Suppressor macrophage (primary cell): ENCODE measurements around the gene PIK3R1.

Experiments
- DNase-seq, 4 experiments: peaks; one replicate each; pipeline ENCODE4 v3.0.0-alpha.2; 2020 to 2022

PIK3R1 gene

GRCh38 chr5:68252673-68253623, 37.4 kb downstream of the PIK3R1 start:
- peak; percentile 71 to 79 (median 76) for DNase-seq

- no peak for DNase-seq
These were observed 38.3 kb downstream of the PIK3R1 start for GRCh38 chr5:68253624-68254585.

DNA sequence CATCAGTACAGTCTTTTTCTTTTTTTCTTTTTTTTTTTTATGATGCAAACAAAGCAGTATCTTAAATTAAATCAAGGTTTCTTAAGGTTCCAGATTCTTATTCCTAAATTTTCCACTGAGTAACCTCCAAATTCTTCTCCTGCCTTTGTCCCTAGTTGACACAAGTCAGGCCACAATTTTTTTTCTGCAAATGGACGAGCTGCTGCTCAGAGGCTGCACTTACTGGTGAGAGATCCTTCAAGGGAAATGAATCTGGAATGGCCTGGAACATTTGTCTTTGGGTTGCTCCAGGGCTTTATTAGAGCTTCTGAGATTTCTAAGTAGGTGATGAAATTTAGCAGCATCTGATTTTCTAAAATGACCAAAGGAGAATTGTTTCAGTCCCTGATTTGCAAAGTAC, 39.3 kb downstream of the PIK3R1 start:
- DNase-seq, result no peak

DNA sequence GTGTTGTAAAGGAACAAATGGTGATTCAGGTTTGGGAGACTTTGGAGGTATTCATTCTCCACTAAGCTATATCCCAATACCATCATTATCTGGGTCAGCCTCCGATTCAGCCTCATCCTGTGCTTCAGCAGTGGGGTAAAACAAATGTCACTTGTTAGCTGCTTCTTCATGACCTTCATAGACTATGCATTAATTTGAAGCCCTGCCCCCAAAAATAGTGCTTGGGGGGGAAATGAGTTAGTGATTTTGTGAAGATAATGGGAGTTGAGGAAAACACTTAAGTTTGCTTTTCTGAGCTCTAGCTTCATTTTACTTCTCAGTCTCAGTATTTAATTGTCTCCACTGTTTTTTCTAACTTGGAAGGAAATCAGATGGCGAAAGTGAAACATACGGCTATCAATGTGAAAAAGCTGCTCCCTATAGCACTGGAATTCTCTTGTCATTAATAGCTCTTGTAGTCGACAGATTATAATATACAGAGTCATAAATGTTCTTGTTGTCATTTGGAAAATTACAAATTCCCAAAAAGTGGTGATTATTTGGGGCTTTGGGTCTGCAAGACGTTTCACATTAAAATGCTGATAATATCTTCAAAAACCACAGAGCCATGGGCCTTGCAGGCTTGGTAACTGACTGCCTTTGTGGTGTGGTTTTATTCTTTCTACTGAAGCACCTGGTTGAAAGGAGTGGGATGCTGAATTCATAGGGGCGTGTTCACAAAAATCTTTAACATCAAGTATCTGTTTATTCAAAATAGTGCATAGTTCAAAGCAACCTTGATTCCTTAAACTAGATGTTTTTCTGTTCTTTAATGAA, 40.0 kb downstream of the PIK3R1 start:
- DNase-seq, result no peak

GRCh38 chr5:68257210-68257609, 41.7 kb downstream of the PIK3R1 start:
- DNase-seq, result no peak

- no peak for DNase-seq
These were observed 43.0 kb downstream of the PIK3R1 start for GRCh38 chr5:68258531-68258930.

DNA sequence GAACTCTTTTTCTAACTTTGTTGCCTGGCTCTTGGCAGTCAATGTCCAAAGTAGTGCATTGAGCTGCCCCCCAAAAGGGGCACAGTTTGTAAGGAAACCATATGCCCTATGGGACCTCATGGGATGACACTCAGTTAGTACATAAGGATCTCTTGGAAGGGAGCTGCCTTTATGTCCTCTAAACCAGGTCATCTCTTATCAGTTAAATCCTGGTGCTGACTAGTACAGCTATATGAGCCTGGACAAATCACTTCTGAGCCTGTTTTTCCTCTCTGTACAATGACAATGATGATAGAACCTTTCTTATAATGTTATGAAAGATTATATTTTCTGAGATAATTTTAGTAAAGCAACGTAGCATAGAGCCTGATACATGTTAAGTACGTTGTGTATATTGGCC, 44.1 kb downstream of the PIK3R1 start:
- no peak for DNase-seq

DNA sequence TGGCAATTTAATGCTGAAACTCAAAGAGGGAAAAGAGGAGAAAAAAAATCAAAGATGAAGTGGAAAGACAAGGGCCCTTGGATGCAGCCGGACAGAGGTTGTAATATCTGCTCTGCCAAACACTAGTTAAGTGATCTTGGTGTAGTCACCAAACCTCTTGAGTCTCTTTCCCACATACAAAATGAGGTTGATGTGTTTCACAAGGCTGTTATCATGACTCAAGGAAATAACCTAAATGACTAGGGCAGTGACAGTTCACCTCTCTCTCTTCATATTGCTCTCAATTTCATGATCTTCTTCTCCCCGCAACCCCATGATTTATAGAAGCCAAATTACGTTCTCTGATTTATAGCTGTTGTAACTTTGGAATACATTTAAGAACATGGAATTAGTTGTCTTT, 44.9 kb downstream of the PIK3R1 start:
- DNase-seq, result peak in 1 of 4 experiments; percentile 32

DNA sequence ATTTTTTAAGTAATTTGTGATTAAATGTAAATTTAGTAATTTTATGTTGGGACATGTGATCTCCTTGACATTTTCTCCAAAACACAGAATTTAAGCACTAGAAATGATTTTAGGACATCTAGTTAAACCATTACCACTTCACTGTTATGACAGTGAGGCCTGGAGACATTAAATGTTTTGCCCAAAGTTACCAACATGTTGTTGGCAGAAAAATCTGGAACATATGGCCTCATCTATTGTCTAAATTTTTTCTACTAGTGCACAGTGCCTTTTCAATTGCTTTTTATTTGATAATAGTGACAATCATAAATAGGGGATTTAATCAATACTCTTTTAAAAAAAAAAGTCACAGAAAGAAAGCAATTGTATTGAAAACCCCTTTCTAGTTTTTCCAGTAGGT, 45.6 kb downstream of the PIK3R1 start:
- no peak for DNase-seq

- peak in 3 of 4 experiments; percentile 26 to 40 (median 35) for DNase-seq
These were observed 46.1 kb downstream of the PIK3R1 start for GRCh38 chr5:68261569-68262065.

DNA sequence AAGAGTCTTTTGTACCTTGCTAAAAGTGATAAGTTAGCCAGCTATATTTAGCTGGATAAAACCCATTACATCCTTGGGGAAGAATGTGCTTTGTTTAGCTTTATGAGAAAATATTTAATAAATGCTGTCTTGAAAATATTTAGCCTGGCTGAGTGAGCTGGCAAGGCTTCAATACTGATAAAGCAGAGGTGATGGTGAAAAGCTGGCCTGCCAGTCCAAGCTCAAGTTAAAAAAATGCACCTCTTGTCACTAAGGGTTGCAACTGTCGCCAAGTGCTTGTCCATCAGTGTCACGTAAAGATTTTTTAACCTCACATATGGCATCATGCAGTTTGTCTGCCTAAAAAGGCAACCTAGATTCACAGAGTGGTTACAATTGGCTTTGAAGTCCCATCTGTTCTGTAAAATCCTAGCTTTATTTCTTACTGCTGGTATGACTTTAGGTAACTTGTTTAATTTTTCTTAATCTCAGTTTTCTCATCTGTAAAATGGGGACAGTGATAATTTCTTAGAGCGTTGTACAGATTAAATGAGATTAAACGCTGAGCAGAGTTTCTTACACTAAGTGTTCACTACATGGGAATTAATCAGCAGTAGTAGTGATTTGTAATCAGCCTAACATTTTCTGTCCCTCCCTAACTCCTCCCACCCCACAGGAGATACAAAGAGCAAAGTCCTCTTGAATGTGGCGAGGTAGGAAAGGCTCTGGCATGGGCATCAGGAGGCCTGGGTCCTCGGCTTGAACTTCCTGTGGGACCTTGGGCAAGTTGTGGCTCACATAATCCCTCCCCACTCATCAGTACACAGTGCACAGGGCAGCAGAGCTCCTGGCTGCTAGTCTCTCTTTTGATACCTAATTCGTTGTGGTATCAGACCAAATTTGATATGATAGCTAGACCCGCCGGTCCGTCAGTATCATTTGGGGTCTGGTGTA, 48.7 kb downstream of the PIK3R1 start:
- DNase-seq, result no peak

DNA sequence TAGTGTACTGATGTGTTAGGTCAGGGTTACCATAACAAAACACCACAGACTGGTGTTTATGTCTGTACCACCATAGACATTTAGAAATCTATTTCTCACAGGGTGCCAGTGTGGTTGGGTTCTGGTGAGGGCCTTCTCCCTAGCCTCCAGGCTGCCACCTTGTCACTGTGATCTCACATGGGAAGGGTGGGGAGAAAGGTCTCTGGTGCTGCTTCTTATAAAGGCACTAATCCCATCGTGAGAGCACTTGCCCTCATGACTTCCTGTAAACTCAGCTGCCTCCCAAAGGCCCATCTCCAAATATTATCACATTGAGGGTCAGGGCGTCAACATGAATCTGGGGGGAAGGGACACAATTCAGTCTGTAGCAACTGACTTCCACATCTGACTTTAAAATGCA, 49.8 kb downstream of the PIK3R1 start:
- DNase-seq, result peak; percentile 28 to 52 (median 39)

DNA sequence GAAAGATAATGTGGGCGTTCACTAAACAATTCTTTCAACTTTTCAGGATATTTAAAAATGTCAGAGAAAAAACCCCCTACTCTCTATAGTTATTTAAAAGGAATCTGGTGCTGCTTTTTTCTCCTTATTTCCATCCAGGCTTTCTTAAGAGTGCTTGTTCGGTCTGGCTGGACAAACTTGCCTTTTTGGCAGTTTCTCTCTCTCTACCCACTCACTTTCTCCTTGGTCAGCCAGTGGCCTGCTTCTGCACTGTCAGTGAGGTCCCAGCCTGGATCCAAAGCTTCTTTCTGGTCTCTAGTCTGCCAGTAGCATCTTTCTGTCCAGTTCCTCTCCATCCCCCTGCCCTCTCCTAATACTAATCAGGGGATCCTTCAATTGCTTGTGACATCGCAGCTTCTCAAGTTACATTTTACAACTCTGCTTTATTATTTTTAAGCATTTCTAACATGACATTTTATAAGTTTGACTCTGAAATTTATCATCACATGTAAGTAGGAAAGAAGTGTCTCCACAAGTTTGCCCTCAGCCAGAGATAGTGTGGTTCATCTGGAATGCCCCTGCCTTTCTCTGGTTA, 50.4 kb downstream of the PIK3R1 start:
- DNase-seq, result peak in 2 of 4 experiments; percentile 21 to 34

DNA sequence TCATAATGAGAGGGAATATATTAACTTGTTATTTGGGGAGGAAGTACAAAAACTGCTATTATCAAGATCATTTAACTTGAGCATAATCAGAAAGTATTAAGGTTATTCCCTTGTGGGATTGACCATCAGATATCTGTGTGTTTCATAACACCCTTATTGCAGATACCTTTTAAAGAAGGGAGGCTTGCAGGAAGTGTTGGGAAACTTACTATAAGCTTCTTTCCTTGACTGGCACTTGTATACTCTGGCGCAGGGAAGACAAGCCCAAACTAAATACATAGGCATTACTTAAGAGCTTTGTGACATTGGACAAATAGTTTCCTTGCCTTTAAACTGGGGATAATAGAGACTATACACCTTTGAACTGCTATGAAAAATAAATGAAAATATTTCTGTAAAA, 50.9 kb downstream of the PIK3R1 start:
- DNase-seq, result no peak

- no peak for DNase-seq
These were observed 51.5 kb downstream of the PIK3R1 start for GRCh38 chr5:68267066-68267465.

DNA sequence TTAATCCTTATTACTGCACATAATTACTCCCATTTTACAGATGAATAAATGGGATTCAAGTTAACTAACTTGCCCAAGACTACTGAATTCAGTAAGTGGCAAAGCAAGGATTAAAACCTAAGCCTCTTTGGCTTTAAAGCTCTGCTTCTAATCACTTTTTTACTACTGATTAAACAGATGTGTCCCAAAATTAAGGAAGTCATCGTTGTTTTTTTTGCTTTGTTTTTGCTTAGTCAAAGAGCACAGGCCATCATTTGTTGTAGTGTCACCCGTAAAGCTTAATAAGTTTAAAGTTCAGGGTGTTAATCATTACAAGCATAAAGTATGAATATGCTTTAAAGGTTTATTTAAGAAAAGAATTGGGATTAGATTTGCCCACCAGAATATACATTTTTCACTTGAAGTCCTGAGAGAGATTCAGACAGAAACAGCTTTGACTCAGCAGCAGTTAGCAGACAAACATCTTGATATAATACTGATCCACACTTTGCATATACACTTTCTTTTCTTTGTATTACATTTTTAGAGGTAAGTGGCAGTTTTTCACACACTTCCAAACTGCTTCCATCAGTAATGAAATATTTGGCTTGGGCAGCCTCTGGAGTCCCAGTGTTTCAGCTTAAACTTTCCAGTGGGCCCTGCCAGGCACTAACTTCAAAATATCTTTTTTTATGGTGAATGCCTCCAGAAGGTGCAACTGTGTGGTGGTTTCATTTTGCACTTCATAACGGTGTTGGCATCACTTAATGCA, 52.7 kb downstream of the PIK3R1 start:
- DNase-seq, result peak in 2 of 4 experiments; percentile 18 to 26

GRCh38 chr5:68268852-68269130, 53.2 kb downstream of the PIK3R1 start:
- no peak for DNase-seq

- DNase-seq, result peak in 1 of 4 experiments; percentile 22
These were observed 54.3 kb downstream of the PIK3R1 start for GRCh38 chr5:68269820-68270219.

DNA sequence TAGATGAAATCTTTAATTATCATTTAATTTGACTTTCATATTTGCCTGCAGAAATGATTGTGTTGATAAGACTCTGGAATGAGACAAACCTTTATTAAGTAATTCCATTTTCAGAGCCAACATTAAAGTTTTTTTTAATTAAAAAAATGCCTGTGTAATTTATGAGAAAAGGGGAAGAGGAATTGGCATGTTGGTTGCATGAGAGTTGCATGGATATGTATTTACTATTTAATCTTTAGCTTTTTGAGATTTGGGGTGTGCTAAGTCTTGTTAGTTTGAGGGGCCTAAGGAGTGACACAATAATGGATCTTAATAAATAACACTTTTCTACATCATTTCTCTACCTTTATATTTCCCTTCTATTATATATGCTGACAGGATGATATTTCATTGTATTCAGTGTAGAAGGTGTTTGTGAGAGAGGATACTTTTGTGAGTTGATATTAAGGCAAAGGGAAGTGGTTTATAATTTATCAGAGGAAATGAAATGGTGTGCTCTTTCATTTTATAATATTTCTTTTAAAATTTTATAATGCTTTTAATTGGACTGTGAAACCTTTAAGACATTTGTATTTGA, 54.9 kb downstream of the PIK3R1 start:
- DNase-seq, result peak in 1 of 4 experiments; percentile 13

DNA sequence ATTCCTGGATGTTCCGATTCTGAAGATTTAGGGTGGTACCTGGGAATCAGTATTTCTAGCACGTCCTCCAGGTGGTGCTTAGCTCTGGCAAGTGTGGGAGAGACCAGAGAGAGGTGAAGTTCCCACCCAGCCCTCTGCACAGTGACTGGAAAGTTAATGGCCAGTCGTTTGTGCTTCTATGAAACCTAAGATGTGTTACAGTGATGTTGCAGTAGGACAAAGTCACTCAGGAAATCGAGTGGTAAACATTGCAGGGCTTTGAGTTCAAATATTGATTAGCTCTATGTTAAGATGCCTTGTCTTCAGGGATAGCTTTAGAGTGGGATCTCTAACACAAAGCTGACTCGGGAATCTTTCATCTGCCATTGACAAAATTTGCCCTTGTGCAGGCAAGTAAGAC, 55.6 kb downstream of the PIK3R1 start:
- DNase-seq, result no peak
